Measurements from ENCODE around the gene DPM3.

Gene DPM3

GRCh38 chr1:155091071-155092051 lies 49.0 kb downstream of the DPM3 start:
- DNase-seq: peak; percentile 79

Measured in hematopoietic multipotent progenitor cell treated with erythropoietin and hydrocortisone succinate and interleukin-3 and kit ligand, for 8 days (in vitro differentiated cells).